CD4-positive, CD25-positive, alpha-beta regulatory T cell (primary cell): ENCODE measurements around the gene SIK2. TPM values are rescaled to one million over a fixed set of nuclear protein-coding genes. Genes with fewer than 3 reads are reported as not detected.
A peak's percentile ranks its signal among the peaks of the same experiment; 100 is the strongest.

Source experiments
- ATAC-seq, 2 donors: fragments of 150-1000 bp; cut with Tn5 transposase; one replicate each; pipeline ENCODE4 v1.10.0; 2021; ENCODE audit warnings: low read depth in 2 of 2, moderate number of reproducible peaks in 2 of 2, moderate library complexity in 1 of 2
- DNase-seq, 3 donors: peaks; one replicate each; pipeline versions ENCODE4 v3.0.0 to v3.0.0-alpha.2; 2012 to 2022; ENCODE audit warnings: mixed read lengths in 1 of 3
- H3K27ac ChIP-seq: one replicate; pipeline ENCODE4 v1.7.0; 2013; ENCODE audit warnings: mild to moderate bottlenecking, low read length; ENCODE audit not compliant: insufficient read depth, poor library complexity, severe bottlenecking
- H3K27me3 ChIP-seq: one replicate; pipeline ENCODE4 v1.7.0; 2013; ENCODE audit warnings: low read length; ENCODE audit not compliant: control insufficient read depth, insufficient read depth
- H3K36me3 ChIP-seq: one replicate; pipeline ENCODE4 v1.7.0; 2013; ENCODE audit warnings: mild to moderate bottlenecking, low read length, moderate library complexity; ENCODE audit not compliant: control insufficient read depth, insufficient read depth
- H3K4me1 ChIP-seq: 2 replicates; pipeline ENCODE4 v1.7.0; 2013; ENCODE audit warnings: mild to moderate bottlenecking, low read length; ENCODE audit not compliant: insufficient read depth, control insufficient read depth, poor library complexity, severe bottlenecking
- H3K4me3 ChIP-seq: one replicate; pipeline ENCODE4 v1.7.0; 2013; ENCODE audit warnings: low read depth, mild to moderate bottlenecking, low read length, moderate library complexity
- H3K9me3 ChIP-seq, 2 experiments: 1 replicate in 1 of 2; 2 replicates in 1 of 2; pipeline ENCODE4 v1.7.0; 2013; ENCODE audit warnings: low read length in 2 of 2, mild to moderate bottlenecking in 1 of 2, moderate library complexity in 1 of 2; ENCODE audit not compliant: control insufficient read depth in 2 of 2
- H3K27ac Mint-ChIP-seq, 3 donors: one replicate each; pipeline ENCODE4 v1.8.0; 2020 to 2022; ENCODE audit warnings: mild to moderate bottlenecking in 3 of 3, mixed read lengths in 3 of 3, moderate library complexity in 2 of 3
- H3K27me3 Mint-ChIP-seq: one replicate; pipeline ENCODE4 v1.8.0; 2022; ENCODE audit warnings: mild to moderate bottlenecking, mixed read lengths
- H3K36me3 Mint-ChIP-seq: one replicate; pipeline ENCODE4 v1.8.0; 2020; ENCODE audit warnings: mixed read lengths
- H3K4me1 Mint-ChIP-seq, 4 donors: one replicate each; pipeline ENCODE4 v1.8.0; 2020 to 2022; ENCODE audit warnings: mixed read lengths in 4 of 4, mild to moderate bottlenecking in 1 of 4
- H3K4me3 Mint-ChIP-seq, 4 donors: one replicate each; pipeline ENCODE4 v1.8.0; 2020 to 2022; ENCODE audit warnings: mild to moderate bottlenecking in 4 of 4, mixed read lengths in 4 of 4, moderate library complexity in 3 of 4
- H3K9me3 Mint-ChIP-seq, 7 donors: one replicate each; pipeline ENCODE4 v1.8.0; 2020 to 2022; ENCODE audit warnings: mixed read lengths in 7 of 7, mild to moderate bottlenecking in 3 of 7, moderate library complexity in 2 of 7
- polyA plus RNA-seq, 4 donors: library from polyadenylated mRNA; unstranded; fragments of 300-500 nt; fragmentation: Illumina TruSeq; gene quantifications; one replicate each; pipeline ENCODE4 v1.2.3, GENCODE V29; 2021
- total RNA-seq: library from RNA; stranded (reverse); gene quantifications from one replicate; pipeline ENCODE4 v1.2.3, GENCODE V29; 2022

SIK2 gene
- total and polyA plus RNA-seq, 5 donors from 2014 or later = 0.05 to 8.7 (median 0.16) TPM

DNA sequence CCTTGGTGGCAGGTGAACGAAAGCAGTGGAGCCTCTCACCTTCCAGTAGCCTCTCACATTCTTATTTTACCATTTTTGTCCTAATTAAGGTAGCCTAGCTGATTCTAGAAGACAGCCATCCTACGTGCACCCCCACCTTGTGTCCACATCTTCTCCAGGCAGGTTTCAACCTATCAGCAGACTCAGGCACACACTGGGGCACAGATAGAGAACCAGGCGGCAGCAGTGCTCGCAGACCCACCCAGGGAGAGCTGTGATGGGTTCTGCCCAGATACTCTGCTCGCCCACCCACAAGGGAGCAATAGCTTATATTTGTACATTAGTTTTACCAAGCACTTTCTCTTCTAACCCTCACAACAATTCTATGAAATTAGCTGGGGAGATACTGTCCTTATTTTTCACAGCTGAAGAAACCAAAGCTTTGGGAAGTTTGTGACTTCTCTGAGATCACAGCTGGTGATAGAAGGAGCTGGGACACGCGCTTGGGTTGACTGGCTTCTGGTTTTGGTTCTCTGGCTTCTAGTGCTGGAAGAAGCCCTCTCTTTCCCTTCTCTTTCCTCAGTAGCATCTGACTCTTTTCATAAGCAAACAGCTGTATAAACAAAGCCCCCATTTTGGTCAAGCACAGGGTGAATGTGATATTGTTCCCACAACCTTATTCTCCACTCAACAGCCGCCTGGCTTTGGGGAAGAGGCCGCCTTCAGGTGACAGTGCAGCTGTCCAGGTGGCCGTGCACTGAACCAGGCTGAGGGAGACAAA, 127.0 kb downstream of the SIK2 start:
- ATAC-seq (no peak), DNase-seq (no peak)
- Mint-ChIP-seq H3K27ac (peak overlapping the region in 1 of 3 donors; percentile 6), H3K4me3 (no peak overlapping the region), H3K4me1 (no peaks in the 10 kb centered on the region), H3K36me3 (peaks cover 23% of the 10 kb centered on the region), H3K27me3 (no peaks in the 10 kb centered on the region), H3K9me3 (no peaks in the 10 kb centered on the region)
- Histone ChIP-seq H3K9me3 (no peaks in the 10 kb centered on the region), H3K36me3 (peaks cover 18% of the 10 kb centered on the region), H3K27ac (no peak overlapping the region), H3K4me3 (no peak overlapping the region), H3K4me1 (no peaks in the 10 kb centered on the region), H3K27me3 (no peaks in the 10 kb centered on the region)

DNA sequence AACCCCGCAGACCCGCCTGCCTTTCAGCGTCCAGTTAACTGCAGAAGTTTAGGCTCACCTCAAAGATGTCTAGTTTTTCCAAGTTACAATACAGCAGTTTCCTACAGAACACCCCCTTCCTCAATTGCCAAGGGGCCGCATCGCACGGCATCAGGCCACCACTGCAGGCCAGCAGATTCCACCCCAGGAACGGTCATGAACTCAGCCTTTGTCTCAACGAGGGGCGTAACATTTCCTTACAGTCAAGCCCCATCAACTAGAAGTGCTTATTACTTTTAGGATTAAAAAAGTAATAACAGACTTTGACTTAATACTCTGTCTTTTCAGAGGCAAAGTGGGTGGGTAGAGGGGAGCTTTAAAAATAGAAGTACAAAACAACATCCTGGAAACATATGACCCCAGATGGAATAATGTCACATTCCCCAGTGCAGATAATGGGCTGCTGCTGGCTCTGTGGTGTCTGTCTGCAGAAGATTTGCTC, 127.6 kb downstream of the SIK2 start:
- Mint-ChIP-seq H3K27ac (peak overlapping the region in 1 of 3 donors; percentile 29), H3K27me3 (no peaks in the 10 kb centered on the region)

DNA sequence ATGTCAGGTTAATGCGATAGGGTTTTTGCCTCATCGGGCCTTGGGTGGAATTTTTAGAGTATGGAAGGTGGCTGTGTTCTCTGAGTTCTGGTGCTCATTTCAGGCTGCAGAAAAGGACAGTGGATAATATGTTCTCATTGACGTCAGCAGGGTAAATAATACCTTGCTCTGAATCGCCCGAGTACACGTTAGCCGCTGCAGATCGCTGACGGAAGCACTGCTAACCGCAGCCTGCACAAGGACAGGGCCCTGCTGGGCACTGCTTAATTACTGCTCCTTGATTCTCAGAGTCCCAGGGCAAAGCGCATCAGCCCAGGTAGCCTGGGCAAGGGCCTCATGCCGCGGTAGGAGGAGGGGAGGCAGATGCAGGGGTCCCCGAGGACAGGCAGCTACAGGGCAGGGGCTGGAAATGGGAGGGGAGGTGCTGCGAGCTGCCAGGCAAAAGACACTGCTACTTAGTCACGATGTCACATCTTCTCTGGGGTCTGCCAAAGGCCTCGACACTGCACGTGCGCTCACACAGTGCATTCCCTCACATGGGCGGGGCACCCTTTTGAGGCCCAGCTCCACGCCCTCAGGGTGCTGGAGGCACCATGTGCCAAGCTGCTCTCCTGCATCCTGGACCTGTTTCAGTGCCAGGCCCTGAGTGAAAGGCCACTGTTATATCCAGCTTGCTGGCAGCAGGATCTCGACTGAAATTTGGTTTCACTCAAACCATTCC, 128.8 kb downstream of the SIK2 start:
- Histone ChIP-seq H3K27ac (no peak overlapping the region), H3K4me1 (no peaks in the 10 kb centered on the region), H3K9me3 (no peaks in the 10 kb centered on the region), H3K36me3 (peaks cover 8% of the 10 kb centered on the region), H3K27me3 (no peaks in the 10 kb centered on the region), H3K4me3 (no peak overlapping the region)
- Mint-ChIP-seq H3K36me3 (peaks cover 17% of the 10 kb centered on the region), H3K4me3 (no peak overlapping the region), H3K4me1 (peaks cover 0 to 8% (median 3%) of the 10 kb centered on the region in 4 donors), H3K27me3 (no peaks in the 10 kb centered on the region), H3K9me3 (no peaks in the 10 kb centered on the region), H3K27ac (peak overlapping the region in 1 of 3 donors; percentile 29)
- DNase-seq = no peak
- no peak for ATAC-seq

More for the DNA sequence above, 127.6 kb downstream of the SIK2 start:
- DNase-seq (no peak), ATAC-seq (no peak)
- no peaks in the 10 kb centered on the region for H3K9me3 ChIP-seq
- H3K4me3 ChIP-seq = no peak overlapping the region
- Mint-ChIP-seq H3K4me1 (peaks cover 0 to 3% (median under 1%) of the 10 kb centered on the region in 4 donors), H3K4me3 (no peak overlapping the region), H3K36me3 (peaks cover 23% of the 10 kb centered on the region), H3K9me3 (no peaks in the 10 kb centered on the region)
- peaks cover 12% of the 10 kb centered on the region for H3K36me3 ChIP-seq
- H3K4me1 ChIP-seq = no peaks in the 10 kb centered on the region
- H3K27me3 ChIP-seq = no peaks in the 10 kb centered on the region
- H3K27ac ChIP-seq = no peak overlapping the region

DNA sequence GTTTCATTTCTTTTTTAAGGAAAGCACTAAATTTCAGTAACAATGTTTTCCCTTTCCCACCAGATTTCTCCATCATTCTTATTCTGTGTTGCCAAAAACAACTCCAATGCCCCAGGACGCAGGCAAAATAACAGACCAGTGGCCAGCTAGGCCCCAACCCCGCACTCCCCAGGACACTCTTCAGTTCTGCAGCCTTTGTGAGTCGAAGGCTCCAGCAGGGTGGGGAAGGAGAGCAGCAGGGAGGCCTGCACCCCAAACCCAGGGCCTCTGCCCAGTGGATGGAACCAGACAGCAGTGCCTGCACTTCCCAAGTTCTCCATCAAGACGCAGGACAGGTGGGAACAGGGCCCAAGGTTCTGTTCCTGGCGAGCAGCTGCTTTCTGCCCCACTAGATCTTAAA, 129.6 kb downstream of the SIK2 start:
- no peaks in the 10 kb centered on the region for H3K4me1 ChIP-seq
- H3K36me3 ChIP-seq = peaks cover 7% of the 10 kb centered on the region
- no peaks in the 10 kb centered on the region for H3K27me3 Mint-ChIP-seq
- no peak overlapping the region for H3K27ac ChIP-seq
- no peak for ATAC-seq
- DNase-seq = no peak
- H3K36me3 Mint-ChIP-seq = peaks cover 12% of the 10 kb centered on the region
- H3K4me3 ChIP-seq = no peak overlapping the region
- peak overlapping the region in 1 of 3 donors; percentile 56 for H3K27ac Mint-ChIP-seq
- H3K4me1 Mint-ChIP-seq = peaks cover 0 to 13% (median 5%) of the 10 kb centered on the region in 4 donors
- H3K4me3 Mint-ChIP-seq = no peak overlapping the region
- H3K9me3 Mint-ChIP-seq = no peaks in the 10 kb centered on the region
- H3K27me3 ChIP-seq = no peaks in the 10 kb centered on the region
- H3K9me3 ChIP-seq = no peaks in the 10 kb centered on the region

DNA sequence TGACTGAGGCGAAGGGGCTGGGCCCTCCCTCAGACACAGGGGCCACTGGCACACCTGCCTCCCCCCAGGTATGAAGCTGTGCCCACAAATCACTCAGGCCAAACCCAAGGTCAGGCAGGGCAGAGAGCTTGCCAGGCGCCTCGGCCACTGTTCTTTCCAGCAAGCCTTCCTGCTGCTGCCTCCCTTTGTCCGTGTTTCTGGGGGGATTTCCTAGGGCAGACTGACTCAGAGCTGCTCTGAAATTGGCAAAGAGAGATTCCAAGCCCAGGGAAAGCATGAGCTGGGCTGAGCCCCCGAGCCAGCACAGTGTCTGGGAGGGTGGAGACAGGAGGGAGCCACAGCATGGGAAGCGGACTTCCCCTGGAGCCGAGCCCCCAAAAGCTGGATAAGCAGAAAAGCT, 130.8 kb downstream of the SIK2 start:
- no peak overlapping the region for H3K27ac ChIP-seq
- no peaks in the 10 kb centered on the region for H3K27me3 ChIP-seq
- Mint-ChIP-seq H3K4me1 (peaks cover 0 to 17% (median 7%) of the 10 kb centered on the region in 4 donors), H3K27ac (no peak overlapping the region), H3K9me3 (no peaks in the 10 kb centered on the region), H3K27me3 (no peaks in the 10 kb centered on the region), H3K4me3 (no peak overlapping the region), H3K36me3 (peaks cover 11% of the 10 kb centered on the region)
- ATAC-seq = no peak
- H3K4me1 ChIP-seq = no peaks in the 10 kb centered on the region
- no peak for DNase-seq
- H3K4me3 ChIP-seq = no peak overlapping the region
- peaks cover 6% of the 10 kb centered on the region for H3K36me3 ChIP-seq
- H3K9me3 ChIP-seq = no peaks in the 10 kb centered on the region

DNA sequence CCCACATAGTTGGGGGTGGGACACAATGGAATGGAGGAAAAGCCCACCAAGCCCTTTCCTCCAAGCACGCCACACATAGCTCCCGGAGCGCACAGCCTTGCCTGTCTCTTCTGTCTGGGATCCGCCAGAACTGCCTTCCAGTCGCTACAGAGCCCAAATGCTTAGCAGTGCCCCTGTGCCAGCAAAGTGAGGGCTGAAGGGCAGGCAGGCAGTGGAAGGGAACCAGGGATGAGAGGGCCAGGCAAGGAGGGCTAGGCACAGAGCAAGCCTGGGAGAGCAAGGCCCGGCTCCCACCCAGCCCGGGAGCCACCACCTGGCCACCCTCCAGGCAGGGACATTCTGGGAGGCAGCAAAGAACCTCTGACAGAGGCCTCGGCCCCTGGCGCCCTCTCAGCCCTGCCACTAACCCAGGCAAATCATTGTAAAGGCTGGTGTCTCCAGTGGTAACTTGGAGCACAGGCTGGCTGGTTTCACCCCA, 131.4 kb downstream of the SIK2 start:
- H3K4me1 Mint-ChIP-seq = peaks cover 0 to 17% (median 7%) of the 10 kb centered on the region in 4 donors

DNA sequence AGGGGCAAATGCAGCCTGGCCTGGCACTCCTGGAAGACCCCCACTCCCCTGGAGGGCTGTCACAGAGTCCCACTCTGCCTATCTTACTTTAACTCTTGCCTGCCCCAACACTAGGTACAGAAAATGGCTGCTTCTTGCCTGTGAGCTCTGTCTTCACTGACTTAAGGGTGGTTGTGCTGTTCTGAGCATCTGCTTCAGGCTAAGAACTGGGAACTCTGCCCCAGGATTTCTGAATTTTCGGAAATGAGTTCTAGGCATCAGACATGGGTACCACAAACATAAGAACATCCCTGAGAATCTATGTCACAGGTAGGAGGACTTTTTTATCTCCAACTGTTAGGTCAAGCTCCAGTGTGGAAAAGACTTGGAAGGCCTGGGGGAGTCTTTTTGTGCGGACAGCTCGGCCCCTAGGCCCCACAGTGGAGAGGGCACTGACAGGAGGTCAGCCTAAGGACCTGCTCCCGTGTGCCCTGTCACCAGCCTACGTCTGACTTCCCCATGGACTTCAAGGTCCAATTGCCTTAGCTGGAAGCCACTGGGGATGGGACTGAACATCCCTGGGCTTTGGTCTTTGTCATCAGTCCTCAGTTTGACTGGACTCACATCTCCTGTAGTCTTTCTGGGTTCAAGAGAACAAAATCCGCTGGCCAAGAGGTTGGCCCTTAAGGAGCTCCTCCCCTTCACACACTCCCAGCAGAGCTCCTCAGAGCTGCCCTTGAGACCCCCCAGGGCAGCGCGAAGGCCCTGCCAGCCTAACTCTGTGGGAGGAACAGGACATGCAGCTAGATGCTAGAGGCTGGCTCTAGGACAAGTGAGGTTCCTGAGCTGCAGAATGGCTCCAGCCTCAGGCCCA, 132.1 kb downstream of the SIK2 start:
- no peaks in the 10 kb centered on the region for H3K27me3 ChIP-seq
- no peak overlapping the region for H3K4me3 Mint-ChIP-seq

More for the DNA sequence above, 131.4 kb downstream of the SIK2 start:
- Histone ChIP-seq H3K4me1 (no peaks in the 10 kb centered on the region), H3K4me3 (no peak overlapping the region), H3K27me3 (no peaks in the 10 kb centered on the region), H3K9me3 (no peaks in the 10 kb centered on the region), H3K27ac (no peak overlapping the region), H3K36me3 (peaks cover 9% of the 10 kb centered on the region)
- Mint-ChIP-seq H3K4me3 (no peak overlapping the region), H3K9me3 (no peaks in the 10 kb centered on the region), H3K27me3 (no peaks in the 10 kb centered on the region), H3K36me3 (peaks cover 11% of the 10 kb centered on the region), H3K27ac (no peak overlapping the region)
- DNase-seq = no peak
- ATAC-seq = no peak

More for the DNA sequence above, 132.1 kb downstream of the SIK2 start:
- Histone ChIP-seq H3K27ac (no peak overlapping the region), H3K36me3 (peaks cover 14% of the 10 kb centered on the region), H3K9me3 (no peaks in the 10 kb centered on the region), H3K4me3 (no peak overlapping the region), H3K4me1 (no peaks in the 10 kb centered on the region)
- Mint-ChIP-seq H3K9me3 (no peaks in the 10 kb centered on the region), H3K36me3 (peaks cover 7% of the 10 kb centered on the region), H3K27me3 (no peaks in the 10 kb centered on the region), H3K4me1 (peaks cover 0 to 17% (median 7%) of the 10 kb centered on the region in 4 donors), H3K27ac (peak overlapping the region; percentile 53 to 88 (median 86))
- DNase-seq = no peak
- ATAC-seq = no peak
